SU-DHL-6 (cell line): Measurements from ENCODE around the gene MYLK2.

Source experiments
- H2AFZ ChIP-seq: fragments of 200-600 bp; sonication (generic); 2 replicates; pipeline ENCODE4 v1.6.1; 2014; ENCODE audit warnings: low read depth, mild to moderate bottlenecking, moderate library complexity, mixed read lengths, antibody characterized with exemption, low read length; ENCODE audit not compliant: severe bottlenecking
- H3F3A ChIP-seq: fragments of 200-600 bp; shearing (Covaris generic); 2 replicates; pipeline ENCODE4 v1.6.0; 2016; ENCODE audit warnings: antibody characterized with exemption, mild to moderate bottlenecking; ENCODE audit not compliant: insufficient read depth
- H3K27ac ChIP-seq: fragments of 200-600 bp; sonication (generic); 2 replicates; pipeline ENCODE4 v1.5.1; 2016; ENCODE audit warnings: low read depth, mild to moderate bottlenecking, low read length, moderate library complexity, mixed read lengths
- H3K27me3 ChIP-seq: fragments of 200-600 bp; sonication (generic), shearing (Covaris generic); 2 replicates; pipeline ENCODE4 v1.6.0; 2014; ENCODE audit warnings: mild to moderate bottlenecking, low read length
- H3K36me3 ChIP-seq: fragments of 200-600 bp; sonication (generic); 2 replicates; pipeline ENCODE4 v1.6.1; 2014; ENCODE audit warnings: mild to moderate bottlenecking, low read length, mixed read lengths
- H3K4me2 ChIP-seq: fragments of 300-600, 200-600 bp; shearing (Covaris generic), sonication (generic); 2 replicates; pipeline ENCODE4 v1.6.0; 2014; ENCODE audit warnings: low read length, low read depth, mild to moderate bottlenecking; ENCODE audit not compliant: poor library complexity, severe bottlenecking
- H3K4me3 ChIP-seq: fragments of 200-600 bp; sonication (generic); 2 replicates; pipeline ENCODE4 v1.5.1; 2014; ENCODE audit warnings: antibody characterized with exemption, low read length, mild to moderate bottlenecking, mixed read lengths; ENCODE audit not compliant: insufficient read depth, poor library complexity, severe bottlenecking
- H3K79me2 ChIP-seq: fragments of 200-600 bp; sonication (generic); 2 replicates; pipeline ENCODE4 v1.6.1; 2014; ENCODE audit warnings: mild to moderate bottlenecking, low read length, moderate library complexity; ENCODE audit not compliant: insufficient read depth
- H3K9ac ChIP-seq: fragments of 200-600 bp; sonication (generic); 2 replicates; pipeline ENCODE4 v1.7.0; 2014; ENCODE audit warnings: mild to moderate bottlenecking, low read length
- H3K9me2 ChIP-seq: fragments of 200-600 bp; sonication (generic); replicated peaks from 2 replicates; pipeline ENCODE4 v1.6.1; 2014; ENCODE audit warnings: low read length; ENCODE audit not compliant: insufficient read depth
- H3K9me3 ChIP-seq: fragments of 200-600 bp; sonication (generic); 2 replicates; pipeline ENCODE4 v1.6.1; 2014; ENCODE audit warnings: low read length, mixed read lengths; ENCODE audit not compliant: insufficient read depth
- H4K20me1 ChIP-seq: fragments of 200-600 bp; sonication (generic); 2 replicates; pipeline ENCODE4 v1.6.1; 2014; ENCODE audit warnings: low read depth, mild to moderate bottlenecking, antibody characterized with exemption, low read length, moderate library complexity, mixed read lengths
- EZH2phosphoT487 ChIP-seq: fragments of 200-600 bp; sonication (generic), shearing (Covaris generic); conservative IDR thresholded peaks from 2 replicates; pipeline ENCODE4 v1.6.1; 2018; ENCODE audit warnings: mild to moderate bottlenecking, antibody characterized with exemption, low read length, moderate library complexity, mixed read lengths
- TF ChIP-seq, protein P1 (sequence below): fragments of 200-600 bp; sonication (generic); IDR thresholded peaks from one replicate; pipeline ENCODE4 v1.5.1; 2017; ENCODE audit warnings: antibody characterized with exemption, mild to moderate bottlenecking, low read length, moderate library complexity; ENCODE audit not compliant: insufficient read depth, poor library complexity, severe bottlenecking

The MYLK2 gene

DNA sequence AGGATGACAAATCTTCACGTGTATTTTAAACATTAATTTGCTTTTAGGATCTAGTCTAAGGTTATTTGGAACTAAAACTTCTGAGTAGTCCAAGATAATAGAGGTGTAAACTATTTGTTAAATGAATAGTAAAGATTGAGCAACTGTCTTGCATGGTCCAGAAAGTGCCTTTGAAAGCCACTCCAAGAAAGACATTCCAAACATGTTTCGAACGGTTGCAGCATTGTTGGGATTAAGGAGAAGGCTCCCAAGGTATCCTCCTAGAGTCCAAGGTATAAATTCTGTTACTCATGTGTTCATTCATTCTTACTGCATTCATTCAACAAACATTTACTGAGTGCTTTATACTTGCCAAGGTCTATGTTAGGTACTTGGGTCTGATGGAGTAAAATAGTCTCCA lies 28.8 kb upstream of the MYLK2 start:
- Histone ChIP-seq H2AFZ (no peak overlapping the region), H3K27me3 (no peaks in the 10 kb centered on the region), H3K36me3 (peaks cover 48% of the 10 kb centered on the region), H3K9me2 (no peaks in the 10 kb centered on the region), H3K9ac (no peak overlapping the region), H3K4me3 (no peak overlapping the region), H3K79me2 (no peaks in the 10 kb centered on the region; the same call in 1 of the 2 replicates), H4K20me1 (no peaks in the 10 kb centered on the region; the same call in 1 of the 2 replicates), H3K9me3 (no peaks in the 10 kb centered on the region), H3K4me2 (no peak overlapping the region), H3F3A (peaks cover 7% of the 10 kb centered on the region; the same call in 1 of the 2 replicates), H3K27ac (no peak overlapping the region)
- TF ChIP-seq EZH2phosphoT487 = no peak
- TF ChIP-seq, protein P1, sequence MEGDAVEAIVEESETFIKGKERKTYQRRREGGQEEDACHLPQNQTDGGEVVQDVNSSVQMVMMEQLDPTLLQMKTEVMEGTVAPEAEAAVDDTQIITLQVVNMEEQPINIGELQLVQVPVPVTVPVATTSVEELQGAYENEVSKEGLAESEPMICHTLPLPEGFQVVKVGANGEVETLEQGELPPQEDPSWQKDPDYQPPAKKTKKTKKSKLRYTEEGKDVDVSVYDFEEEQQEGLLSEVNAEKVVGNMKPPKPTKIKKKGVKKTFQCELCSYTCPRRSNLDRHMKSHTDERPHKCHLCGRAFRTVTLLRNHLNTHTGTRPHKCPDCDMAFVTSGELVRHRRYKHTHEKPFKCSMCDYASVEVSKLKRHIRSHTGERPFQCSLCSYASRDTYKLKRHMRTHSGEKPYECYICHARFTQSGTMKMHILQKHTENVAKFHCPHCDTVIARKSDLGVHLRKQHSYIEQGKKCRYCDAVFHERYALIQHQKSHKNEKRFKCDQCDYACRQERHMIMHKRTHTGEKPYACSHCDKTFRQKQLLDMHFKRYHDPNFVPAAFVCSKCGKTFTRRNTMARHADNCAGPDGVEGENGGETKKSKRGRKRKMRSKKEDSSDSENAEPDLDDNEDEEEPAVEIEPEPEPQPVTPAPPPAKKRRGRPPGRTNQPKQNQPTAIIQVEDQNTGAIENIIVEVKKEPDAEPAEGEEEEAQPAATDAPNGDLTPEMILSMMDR = no peak

DNA sequence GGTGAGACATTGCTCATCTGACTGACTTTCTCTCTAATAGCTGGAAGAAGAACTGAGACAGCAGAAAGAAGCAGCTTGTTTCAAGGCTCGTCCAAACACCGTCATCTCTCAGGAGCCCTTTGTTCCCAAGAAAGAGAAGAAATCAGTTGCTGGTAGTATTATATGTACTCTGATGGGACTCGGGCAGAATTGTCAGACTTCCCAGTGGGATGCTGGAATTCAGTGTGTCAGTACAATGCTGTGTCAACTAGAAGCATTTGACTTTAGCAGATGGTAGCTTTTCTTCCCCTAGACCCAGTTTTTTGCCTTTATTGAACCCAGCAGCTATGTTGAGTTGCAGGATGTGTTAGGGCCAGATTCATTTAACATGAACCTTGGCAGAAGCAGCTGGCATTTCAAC lies 21.8 kb upstream of the MYLK2 start:
- Histone ChIP-seq H2AFZ (no peak overlapping the region), H3K4me3 (no peak overlapping the region), H3K9me2 (no peaks in the 10 kb centered on the region), H3K27me3 (no peaks in the 10 kb centered on the region), H4K20me1 (peaks cover 8% of the 10 kb centered on the region), H3K79me2 (no peaks in the 10 kb centered on the region), H3K9me3 (no peaks in the 10 kb centered on the region), H3K9ac (no peak overlapping the region), H3K27ac (no peak overlapping the region), H3F3A (0 out of 2 replicates have a peak, but pooled peaks cover 7% of the 10 kb centered on the region), H3K36me3 (peaks cover 75% of the 10 kb centered on the region), H3K4me2 (no peak overlapping the region)
- TF ChIP-seq, protein P1 = no peak
- no peak for TF ChIP-seq EZH2phosphoT487

DNA sequence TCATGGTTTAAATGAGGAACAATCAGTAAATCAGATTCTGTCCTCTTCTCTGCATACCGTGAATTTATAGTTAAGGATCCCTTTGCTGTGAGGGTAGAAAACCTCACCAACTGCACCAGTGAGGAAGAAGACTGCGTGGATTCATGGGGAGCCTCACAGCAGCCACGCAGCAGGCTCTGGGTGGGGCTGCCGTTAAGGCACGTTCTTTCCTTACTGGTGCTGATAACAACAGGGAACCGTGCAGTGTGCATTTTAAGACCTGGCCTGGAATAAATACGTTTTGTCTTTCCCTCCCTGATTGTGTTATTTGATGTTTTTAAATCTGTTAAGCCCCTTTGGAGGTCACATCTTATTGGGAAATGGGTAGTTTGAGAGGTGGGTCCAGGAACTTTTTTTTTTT lies 17.6 kb upstream of the MYLK2 start:
- H3K27ac ChIP-seq = no peak overlapping the region
- no peaks in the 10 kb centered on the region for H3K27me3 ChIP-seq
- no peak overlapping the region for H3K9ac ChIP-seq
- H3K9me3 ChIP-seq = no peaks in the 10 kb centered on the region
- H3F3A ChIP-seq = peaks cover 19% of the 10 kb centered on the region; the same call in 1 of the 2 replicates
- H2AFZ ChIP-seq = no peak overlapping the region
- H3K4me2 ChIP-seq = no peak overlapping the region
- no peak overlapping the region for H3K4me3 ChIP-seq
- TF ChIP-seq, protein P1 = no peak
- no peak for TF ChIP-seq EZH2phosphoT487
- H3K36me3 ChIP-seq = peaks cover 47% of the 10 kb centered on the region
- peaks cover under 1% of the 10 kb centered on the region; the same call in 1 of the 2 replicates for H4K20me1 ChIP-seq
- no peaks in the 10 kb centered on the region for H3K79me2 ChIP-seq
- no peaks in the 10 kb centered on the region for H3K9me2 ChIP-seq
